ENCODE results near the gene ALDH1A2.

The ALDH1A2 gene

DNA sequence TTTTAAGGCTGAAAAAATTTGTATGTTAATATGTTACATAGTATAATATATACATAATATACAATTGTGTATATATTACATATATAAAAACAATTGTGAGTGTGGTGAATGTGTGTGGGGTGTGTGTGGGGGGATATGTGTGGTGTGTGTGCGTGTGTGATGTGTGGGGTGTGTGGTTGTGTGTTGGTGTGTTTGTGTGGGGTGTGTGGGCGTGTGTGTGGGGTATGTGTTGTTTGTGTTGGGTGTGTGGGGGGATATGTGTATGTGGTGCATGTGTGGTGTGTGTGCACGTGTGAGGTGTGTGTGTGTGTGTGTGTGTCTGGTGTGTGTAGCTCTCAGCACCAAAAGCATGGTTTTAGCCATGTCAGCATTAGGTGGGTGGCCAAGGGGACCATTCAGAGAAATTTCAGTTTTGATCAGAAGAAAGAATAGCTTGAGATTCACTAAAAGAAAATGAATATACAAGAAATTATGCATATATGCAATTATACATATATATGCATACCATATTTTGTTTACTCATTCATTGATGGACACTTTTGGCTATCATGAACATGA lies 118.9 kb downstream of the ALDH1A2 start:
- TF ChIP-seq, protein P1, sequence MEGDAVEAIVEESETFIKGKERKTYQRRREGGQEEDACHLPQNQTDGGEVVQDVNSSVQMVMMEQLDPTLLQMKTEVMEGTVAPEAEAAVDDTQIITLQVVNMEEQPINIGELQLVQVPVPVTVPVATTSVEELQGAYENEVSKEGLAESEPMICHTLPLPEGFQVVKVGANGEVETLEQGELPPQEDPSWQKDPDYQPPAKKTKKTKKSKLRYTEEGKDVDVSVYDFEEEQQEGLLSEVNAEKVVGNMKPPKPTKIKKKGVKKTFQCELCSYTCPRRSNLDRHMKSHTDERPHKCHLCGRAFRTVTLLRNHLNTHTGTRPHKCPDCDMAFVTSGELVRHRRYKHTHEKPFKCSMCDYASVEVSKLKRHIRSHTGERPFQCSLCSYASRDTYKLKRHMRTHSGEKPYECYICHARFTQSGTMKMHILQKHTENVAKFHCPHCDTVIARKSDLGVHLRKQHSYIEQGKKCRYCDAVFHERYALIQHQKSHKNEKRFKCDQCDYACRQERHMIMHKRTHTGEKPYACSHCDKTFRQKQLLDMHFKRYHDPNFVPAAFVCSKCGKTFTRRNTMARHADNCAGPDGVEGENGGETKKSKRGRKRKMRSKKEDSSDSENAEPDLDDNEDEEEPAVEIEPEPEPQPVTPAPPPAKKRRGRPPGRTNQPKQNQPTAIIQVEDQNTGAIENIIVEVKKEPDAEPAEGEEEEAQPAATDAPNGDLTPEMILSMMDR (conservative IDR thresholded peaks at IDR 0.05; ENCODE audit: low read depth, low read length), result no peak
- DNase-seq (ENCODE audit: low read depth), result no peak
- H3K4me3 ChIP-seq (ENCODE audit: low read depth, low read length), result no peak overlapping the region

DNA sequence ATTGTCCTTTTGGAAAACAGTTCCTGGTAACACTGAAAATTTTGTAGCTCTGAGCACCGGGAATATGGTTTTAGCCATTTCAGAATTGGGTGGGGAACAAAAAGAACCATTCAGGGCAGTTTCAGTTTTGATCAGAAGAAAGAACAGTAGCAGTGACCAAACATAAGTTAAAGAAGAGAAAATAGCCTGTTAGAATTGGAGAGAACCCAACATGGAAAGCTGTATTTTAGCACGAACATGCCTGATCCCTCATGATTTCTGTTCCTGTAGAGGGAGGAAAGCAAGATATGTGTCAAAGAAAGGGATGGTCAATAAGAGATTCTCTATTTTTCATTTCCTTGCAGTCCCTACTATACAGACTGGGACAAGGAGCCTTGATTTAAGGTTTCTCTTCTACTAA lies 119.9 kb downstream of the ALDH1A2 start:
- TF ChIP-seq, protein P1 (conservative IDR thresholded peaks at IDR 0.05; ENCODE audit: low read depth, low read length), result no peak
- no peak for DNase-seq (ENCODE audit: low read depth)
- no peak overlapping the region for H3K4me3 ChIP-seq (ENCODE audit: low read depth, low read length)

DNA sequence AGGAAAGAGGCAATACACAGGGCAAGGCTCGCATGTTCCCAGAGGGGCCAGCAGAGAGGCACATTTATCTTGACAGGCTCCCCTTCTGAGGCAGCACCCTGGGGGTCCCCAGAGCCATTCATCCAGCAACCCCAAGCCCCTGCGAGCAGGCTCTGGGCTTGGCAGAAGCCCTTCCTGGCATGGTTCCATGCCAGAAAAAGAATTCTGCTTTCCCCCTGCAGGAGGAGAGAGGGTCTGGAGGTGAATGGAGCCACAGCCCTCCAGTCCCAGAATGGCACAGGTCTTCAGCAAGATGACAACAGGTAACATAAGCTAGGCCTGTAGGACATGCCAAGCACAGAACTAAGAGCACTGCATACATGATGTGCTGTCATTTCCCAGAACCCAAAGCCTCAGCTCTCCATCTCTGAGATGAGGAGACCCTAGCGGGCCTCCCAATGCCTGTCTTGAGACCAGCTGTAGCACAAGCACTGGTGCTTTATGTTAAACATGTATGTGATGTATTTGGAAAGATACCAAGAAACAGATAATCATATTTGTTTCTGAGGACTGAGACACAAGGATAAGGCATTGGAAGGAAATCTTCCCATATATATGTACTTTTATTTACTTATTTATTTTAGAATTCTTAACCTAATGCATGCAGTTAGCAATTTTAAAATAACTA lies 121.6 kb downstream of the ALDH1A2 start:
- DNase-seq (ENCODE audit: low read depth), result no peak
- TF ChIP-seq, protein P1 (conservative IDR thresholded peaks at IDR 0.05; ENCODE audit: low read depth, low read length), result no peak
- H3K4me3 ChIP-seq (ENCODE audit: low read depth, low read length), result no peak overlapping the region

DNA sequence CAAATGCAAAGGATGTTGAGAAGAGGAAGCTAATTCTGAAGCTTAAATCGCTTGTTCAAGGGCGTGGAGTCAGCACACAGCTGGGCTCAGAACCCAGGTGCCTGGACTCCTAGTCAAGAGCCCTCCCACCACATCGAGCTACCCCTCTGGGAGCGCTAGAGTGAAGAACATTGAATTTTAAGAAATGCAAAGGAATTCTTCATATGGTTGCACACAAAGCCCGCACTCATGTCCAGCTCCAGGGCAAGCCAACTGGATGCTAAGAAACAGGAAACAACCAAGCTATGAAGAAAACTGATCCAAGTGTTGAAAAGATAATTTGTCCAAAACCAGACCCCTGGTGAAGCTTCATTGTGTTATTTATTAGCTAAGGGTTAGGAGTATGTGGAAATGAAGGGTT lies 122.3 kb downstream of the ALDH1A2 start:
- no peak overlapping the region for H3K4me3 ChIP-seq (ENCODE audit: low read depth, low read length)
- no peak for DNase-seq (ENCODE audit: low read depth)
- TF ChIP-seq, protein P1 (conservative IDR thresholded peaks at IDR 0.05; ENCODE audit: low read depth, low read length), result no peak

DNA sequence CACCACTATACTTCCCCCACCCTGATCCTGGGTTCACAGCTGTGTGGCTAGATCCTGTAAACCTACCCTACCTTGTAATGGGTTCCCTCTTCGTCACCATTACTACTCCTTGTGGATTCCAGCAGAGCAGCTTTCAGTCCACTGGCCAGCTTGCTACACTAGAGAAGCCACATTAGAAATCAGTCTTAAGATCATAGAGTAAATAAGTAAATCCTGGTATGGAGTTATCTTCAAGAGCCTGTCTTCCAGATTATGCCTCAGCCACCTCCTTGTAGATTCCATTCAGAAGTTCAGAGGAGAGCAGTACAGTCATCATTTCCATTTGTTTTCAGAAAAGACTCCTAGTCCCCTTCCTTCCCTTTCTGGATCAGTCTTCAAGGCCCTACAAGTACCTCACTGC lies 123.7 kb downstream of the ALDH1A2 start:
- DNase-seq (ENCODE audit: low read depth), result no peak
- H3K4me3 ChIP-seq (ENCODE audit: low read depth, low read length), result no peak overlapping the region
- TF ChIP-seq, protein P1 (conservative IDR thresholded peaks at IDR 0.05; ENCODE audit: low read depth, low read length), result no peak

DNA sequence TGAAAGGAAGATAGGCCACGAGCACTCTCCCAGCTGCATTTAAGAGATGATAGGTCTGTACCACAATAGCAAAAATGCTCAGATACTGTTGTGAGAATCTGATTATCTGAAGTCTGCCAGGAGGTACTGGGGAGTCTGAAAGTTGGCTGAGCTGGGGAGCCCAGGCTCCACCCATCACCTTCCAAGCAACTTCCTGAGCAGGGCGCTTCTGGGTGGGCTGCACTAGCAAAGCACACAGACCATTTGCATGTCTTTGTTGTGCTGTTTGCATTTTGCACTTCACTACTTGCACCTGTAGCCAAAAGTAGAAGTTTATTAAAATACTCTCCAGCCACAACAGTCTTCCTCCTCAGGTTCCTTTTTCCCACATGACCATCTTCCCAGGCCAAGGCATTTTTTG lies 133.2 kb downstream of the ALDH1A2 start:
- TF ChIP-seq, protein P1 (conservative IDR thresholded peaks at IDR 0.05; ENCODE audit: low read depth, low read length), result no peak
- no peak overlapping the region for H3K4me3 ChIP-seq (ENCODE audit: low read depth, low read length)
- no peak for DNase-seq (ENCODE audit: low read depth)

DNA sequence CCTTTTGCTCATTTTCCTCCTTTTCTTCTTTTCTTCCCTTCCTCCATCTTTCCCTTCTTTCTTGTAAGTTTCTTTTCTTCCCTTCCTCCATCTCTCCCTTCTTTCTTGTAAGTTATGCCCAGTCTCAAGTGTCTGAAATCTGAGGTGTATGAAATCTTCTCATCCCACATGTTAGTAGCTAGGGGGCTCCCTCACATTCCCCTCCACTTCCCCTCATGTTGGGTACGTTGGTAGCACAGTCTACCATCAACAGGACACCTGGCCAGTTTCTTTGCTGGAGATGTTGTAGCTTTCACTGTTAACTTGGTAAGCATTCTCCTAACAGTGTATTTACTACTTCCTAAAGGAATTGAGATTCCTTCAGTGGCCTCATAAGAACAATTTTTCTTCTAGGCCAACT lies 133.9 kb downstream of the ALDH1A2 start:
- H3K4me3 ChIP-seq (ENCODE audit: low read depth, low read length), result no peak overlapping the region
- DNase-seq (ENCODE audit: low read depth), result no peak
- TF ChIP-seq, protein P1 (conservative IDR thresholded peaks at IDR 0.05; ENCODE audit: low read depth, low read length), result no peak

Data from choroid plexus epithelial cell (primary cell).